Mesendoderm (in vitro differentiated cells): ENCODE data around the gene DAB1.

Experiments
- DNase-seq: peaks from one replicate; pipeline ENCODE4 v3.0.0; 2013
- H2AK5ac ChIP-seq: 2 replicates; pipeline ENCODE4 v1.6.1; 2013; ENCODE audit warnings: low read length, inconsistent platforms
- H2BK120ac ChIP-seq: 2 replicates; pipeline ENCODE4 v1.6.1; 2013; ENCODE audit warnings: low read depth, mild to moderate bottlenecking, low read length, moderate library complexity, mixed read lengths
- H2BK15ac ChIP-seq: replicated peaks from 2 replicates; pipeline ENCODE4 v1.6.1; 2013; ENCODE audit warnings: low read depth, mild to moderate bottlenecking, moderate library complexity
- H2BK5ac ChIP-seq: 2 replicates; pipeline ENCODE4 v1.6.1; 2013; ENCODE audit warnings: low read length, inconsistent platforms
- H3K18ac ChIP-seq: 2 replicates; pipeline ENCODE4 v1.6.1; 2013; ENCODE audit warnings: mild to moderate bottlenecking, low read length, mixed read lengths
- H3K23ac ChIP-seq: one replicate; pipeline ENCODE4 v1.6.1; 2013; ENCODE audit warnings: low read length
- H3K27ac ChIP-seq: 2 replicates; pipeline ENCODE4 v1.5.1; 2013; ENCODE audit warnings: low read depth, mild to moderate bottlenecking, inconsistent platforms, low read length, moderate library complexity
- H3K27me3 ChIP-seq: 2 replicates; pipeline ENCODE4 v1.6.1; 2013; ENCODE audit warnings: low read length, control low read depth, mild to moderate bottlenecking, inconsistent platforms; ENCODE audit not compliant: insufficient read depth, poor library complexity
- H3K36me3 ChIP-seq: 2 replicates; pipeline ENCODE4 v1.6.1; 2013; ENCODE audit warnings: low read length, inconsistent platforms; ENCODE audit not compliant: control insufficient read depth, insufficient read depth
- H3K4ac ChIP-seq: one replicate; pipeline ENCODE4 v1.6.1; 2013; ENCODE audit warnings: low read depth, mild to moderate bottlenecking, low read length, moderate library complexity
- H3K4me1 ChIP-seq: 2 replicates; pipeline ENCODE4 v1.6.1; 2013; ENCODE audit warnings: low read depth, low read length, inconsistent platforms; ENCODE audit not compliant: control insufficient read depth
- H3K4me2 ChIP-seq: 2 replicates; pipeline ENCODE4 v1.6.1; 2013; ENCODE audit warnings: low read length
- H3K4me3 ChIP-seq: 2 replicates; pipeline ENCODE4 v1.5.1; 2013; ENCODE audit warnings: mild to moderate bottlenecking, low read length
- H3K56ac ChIP-seq: one replicate; pipeline ENCODE4 v1.6.1; 2013; ENCODE audit warnings: low read length
- H3K79me1 ChIP-seq: 2 replicates; pipeline ENCODE4 v1.6.1; 2013; ENCODE audit warnings: low read length, inconsistent platforms
- H3K79me2 ChIP-seq: 2 replicates; pipeline ENCODE4 v1.6.1; 2013; ENCODE audit warnings: mild to moderate bottlenecking, low read length; ENCODE audit not compliant: control insufficient read depth, insufficient read depth
- H3K9ac ChIP-seq: 2 replicates; pipeline ENCODE4 v1.6.1; 2013; ENCODE audit warnings: low read length, inconsistent platforms
- H4K5ac ChIP-seq: one replicate; pipeline ENCODE4 v1.6.1; 2013; ENCODE audit warnings: low read length
- H4K8ac ChIP-seq: one replicate; pipeline ENCODE4 v1.6.1; 2013; ENCODE audit warnings: low read depth, mild to moderate bottlenecking, control low read depth, low read length, moderate library complexity
- WGBS: extraction: QIAGEN DNeasy Blood & Tissue Kit; methylation state at CpG from one replicate; pipeline ENCODE4 v1.1.7; 2013; ENCODE audit warnings: low lambda C conversion rate, missing lambda C conversion rate; ENCODE audit not compliant: insufficient coverage; ENCODE audit errors: extremely low coverage; 5-methylcytosine and 5-hydroxymethylcytosine counted together

Gene DAB1

GRCh38 chr1:57138432-57139078 lies 285.3 kb downstream of the DAB1 start:
- DNase-seq: no peak
- no peak overlapping the region for H4K8ac ChIP-seq
- WGBS: no CpG with 5 or more reads among the region's 2 CpGs
- H3K27ac ChIP-seq: no peak overlapping the region
- no peaks in the 10 kb centered on the region for H3K27me3 ChIP-seq
- H3K4me1 ChIP-seq: no peaks in the 10 kb centered on the region
- no peak overlapping the region for H3K56ac ChIP-seq
- H4K5ac ChIP-seq: no peak overlapping the region
- H2AK5ac ChIP-seq: no peak overlapping the region
- no peak overlapping the region for H2BK15ac ChIP-seq
- H3K4me2 ChIP-seq: no peak overlapping the region
- H3K9ac ChIP-seq: no peak overlapping the region
- H3K79me1 ChIP-seq: no peaks in the 10 kb centered on the region
- no peaks in the 10 kb centered on the region for H3K36me3 ChIP-seq
- H3K23ac ChIP-seq: no peak overlapping the region
- no peaks in the 10 kb centered on the region for H3K79me2 ChIP-seq
- H3K18ac ChIP-seq: no peak overlapping the region
- no peak overlapping the region for H2BK120ac ChIP-seq
- no peak overlapping the region for H3K4ac ChIP-seq
- H3K4me3 ChIP-seq: no peak overlapping the region
- H2BK5ac ChIP-seq: no peak overlapping the region

GRCh38 chr1:57137980-57138379 lies 285.9 kb downstream of the DAB1 start:
- Histone ChIP-seq H3K27me3 (no peaks in the 10 kb centered on the region), H3K79me1 (no peaks in the 10 kb centered on the region), H2BK5ac (no peak overlapping the region), H3K4me1 (no peaks in the 10 kb centered on the region), H2BK120ac (no peak overlapping the region), H3K56ac (no peak overlapping the region), H2BK15ac (no peak overlapping the region), H3K4me3 (no peak overlapping the region), H3K18ac (no peak overlapping the region), H3K23ac (no peak overlapping the region), H3K79me2 (no peaks in the 10 kb centered on the region), H4K8ac (no peak overlapping the region), H3K9ac (no peak overlapping the region), H3K27ac (no peak overlapping the region), H4K5ac (no peak overlapping the region), H3K4me2 (no peak overlapping the region), H3K36me3 (no peaks in the 10 kb centered on the region), H3K4ac (no peak overlapping the region), H2AK5ac (no peak overlapping the region)
- DNase-seq: no peak
- no CpG with 5 or more reads among the region's 2 CpGs for WGBS

GRCh38 chr1:57134803-57135202 lies 289.1 kb downstream of the DAB1 start:
- H3K18ac ChIP-seq: no peak overlapping the region
- no peak overlapping the region for H3K4me3 ChIP-seq
- H2BK120ac ChIP-seq: no peak overlapping the region
- H3K79me2 ChIP-seq: no peaks in the 10 kb centered on the region
- H3K79me1 ChIP-seq: no peaks in the 10 kb centered on the region
- H3K9ac ChIP-seq: no peak overlapping the region
- no peak for DNase-seq
- no peaks in the 10 kb centered on the region for H3K27me3 ChIP-seq
- no peak overlapping the region for H2BK15ac ChIP-seq
- no peak overlapping the region for H2AK5ac ChIP-seq
- H2BK5ac ChIP-seq: no peak overlapping the region
- H3K4me2 ChIP-seq: no peak overlapping the region
- no peaks in the 10 kb centered on the region for H3K36me3 ChIP-seq
- no peak overlapping the region for H3K4ac ChIP-seq
- no peak overlapping the region for H3K56ac ChIP-seq
- H3K4me1 ChIP-seq: no peaks in the 10 kb centered on the region
- no peak overlapping the region for H3K23ac ChIP-seq
- H3K27ac ChIP-seq: no peak overlapping the region
- WGBS: no CpG with 5 or more reads among the region's 1 CpG
- no peak overlapping the region for H4K5ac ChIP-seq
- H4K8ac ChIP-seq: no peak overlapping the region

GRCh38 chr1:57133686-57134085 lies 290.2 kb downstream of the DAB1 start:
- Histone ChIP-seq H3K36me3 (no peaks in the 10 kb centered on the region), H2BK120ac (no peak overlapping the region), H3K79me2 (no peaks in the 10 kb centered on the region), H3K27ac (no peak overlapping the region), H3K18ac (no peak overlapping the region), H3K79me1 (no peaks in the 10 kb centered on the region), H3K4me1 (no peaks in the 10 kb centered on the region), H3K9ac (no peak overlapping the region), H2BK5ac (no peak overlapping the region), H3K56ac (no peak overlapping the region), H3K23ac (no peak overlapping the region), H2AK5ac (no peak overlapping the region), H4K5ac (no peak overlapping the region), H3K4me3 (no peak overlapping the region), H3K27me3 (no peaks in the 10 kb centered on the region), H3K4me2 (no peak overlapping the region), H3K4ac (no peak overlapping the region), H4K8ac (no peak overlapping the region), H2BK15ac (no peak overlapping the region)
- no CpG with 5 or more reads among the region's 1 CpG for WGBS
- no peak for DNase-seq

GRCh38 chr1:57132993-57133622 lies 290.8 kb downstream of the DAB1 start:
- no peaks in the 10 kb centered on the region for H3K79me1 ChIP-seq
- H3K9ac ChIP-seq: no peak overlapping the region
- H2AK5ac ChIP-seq: no peak overlapping the region
- no peak overlapping the region for H3K4me2 ChIP-seq
- H3K36me3 ChIP-seq: no peaks in the 10 kb centered on the region
- no peak overlapping the region for H3K23ac ChIP-seq
- H4K5ac ChIP-seq: no peak overlapping the region
- no peak overlapping the region for H4K8ac ChIP-seq
- H3K27me3 ChIP-seq: no peaks in the 10 kb centered on the region
- no peak overlapping the region for H3K4me3 ChIP-seq
- no peak overlapping the region for H3K56ac ChIP-seq
- no peak overlapping the region for H3K18ac ChIP-seq
- H3K79me2 ChIP-seq: no peaks in the 10 kb centered on the region
- H2BK15ac ChIP-seq: no peak overlapping the region
- H2BK5ac ChIP-seq: no peak overlapping the region
- WGBS: no CpG with 5 or more reads among the region's 4 CpGs
- H3K27ac ChIP-seq: no peak overlapping the region
- no peak overlapping the region for H3K4ac ChIP-seq
- H3K4me1 ChIP-seq: no peaks in the 10 kb centered on the region
- no peak overlapping the region for H2BK120ac ChIP-seq
- no peak for DNase-seq
